HepG2 (cell line): ENCODE data around the gene CADPS. TPM values are rescaled to one million over a fixed set of nuclear protein-coding genes. Genes with fewer than 3 reads are reported as not detected.

Experiments
- ATAC-seq: fragments of 200-7000 bp; cut with Tn5 transposase; 3 replicates; pipeline ENCODE4 v1.9.1; 2020; ENCODE audit warnings: mild to moderate bottlenecking, moderate library complexity
- BruUV-seq: library from RNA; stranded (reverse); fragments of 400-500 nt; replicated peaks from 2 replicates; lab custom pipeline; 2021; lab: Mats Ljungman, UMichigan
- CTCF ChIA-PET: fragments of 300-600 bp; formaldehyde crosslinking; extraction: SDS; loops from one replicate; lab custom pipeline; 2021; ENCODE audit warnings: low total read pairs, inconsistent platforms, low intra/inter-chr PET ratio; lab: Yijun Ruan, JAX
- POLR2A ChIA-PET: fragments of 350-600 bp; sonication (Branson Sonifier 250); formaldehyde crosslinking; loops from one replicate; lab custom pipeline; 2020; ENCODE audit warnings: antibody characterized with exemption, inconsistent platforms; lab: Yijun Ruan, JAX
- DNase-seq: peaks from one replicate; pipeline ENCODE4 v3.0.0-alpha.2; 2015; ENCODE audit warnings: low spot score
- FAIRE-seq: peaks from 3 replicates; lab custom pipeline; 2011; peaks lifted over from hg19 to GRCh38; lab: Jason Lieb, UNC
- H2AFZ ChIP-seq: one replicate; pipeline ENCODE4 v1.6.1; 2011; ENCODE audit warnings: low read length, inconsistent platforms
- H3K27ac ChIP-seq: fragments of 300-600 bp; 3 replicates; pipeline ENCODE4 v1.8.0; 2011; ENCODE audit warnings: mixed run types, mild to moderate bottlenecking, mixed read lengths, low read length, inconsistent platforms; ENCODE audit not compliant: insufficient read depth; ENCODE audit errors: extremely low read length
- H3K27me3 ChIP-seq, 2 experiments: fragments of 200-600 bp in 1 of 2; 2 replicates in 1 of 2; 3 replicates in 1 of 2; pipeline versions ENCODE4 v1.6.0 to v1.8.0; 2011; ENCODE audit warnings: low read length in 2 of 2, mild to moderate bottlenecking in 2 of 2, moderate library complexity in 2 of 2, inconsistent platforms in 1 of 2; ENCODE audit not compliant: insufficient read depth in 2 of 2, control insufficient read depth in 1 of 2
- H3K36me3 ChIP-seq, 2 experiments: fragments of 200-600 bp in 1 of 2; replicated peaks in 1 of 2; 2 replicates in 1 of 2; 3 replicates in 1 of 2; pipeline versions ENCODE4 v1.5.1 to v1.8.0; 2011; ENCODE audit warnings: low read length in 2 of 2, inconsistent platforms in 1 of 2; ENCODE audit not compliant: insufficient read depth in 2 of 2, control insufficient read depth in 1 of 2
- H3K4me1 ChIP-seq: 2 replicates; pipeline ENCODE4 v1.5.1; 2012; ENCODE audit warnings: low read length, inconsistent platforms; ENCODE audit not compliant: insufficient read depth
- H3K4me2 ChIP-seq: 2 replicates; pipeline ENCODE4 v1.6.0; 2011; ENCODE audit warnings: low read depth, low read length, inconsistent platforms
- H3K4me3 ChIP-seq, 3 experiments: fragments of 200-600 bp in 1 of 3; sonication (generic), shearing (Covaris generic) in 1 of 3; replicated peaks in 1 of 3; 2 replicates each; pipeline ENCODE4 v1.5.1; 2011 to 2016; ENCODE audit warnings: low read length in 3 of 3, inconsistent platforms in 2 of 3, low read depth in 2 of 3, mild to moderate bottlenecking in 2 of 3, control low read depth in 1 of 3, mixed read lengths in 1 of 3; ENCODE audit not compliant: insufficient read depth in 1 of 3
- H3K79me2 ChIP-seq: one replicate; pipeline ENCODE4 v1.6.1; 2011; ENCODE audit warnings: low read length, inconsistent platforms; ENCODE audit not compliant: insufficient read depth
- H3K9ac ChIP-seq: 2 replicates; pipeline ENCODE4 v1.6.0; 2011; ENCODE audit warnings: mild to moderate bottlenecking, low read depth, low read length, inconsistent platforms; ENCODE audit not compliant: insufficient read depth
- H3K9me3 ChIP-seq: 2 replicates; pipeline ENCODE4 v1.5.1; 2012; ENCODE audit warnings: mild to moderate bottlenecking, low read length
- H4K20me1 ChIP-seq: 2 replicates; pipeline ENCODE4 v1.6.0; 2011; ENCODE audit warnings: inconsistent platforms, mild to moderate bottlenecking, low read length, moderate library complexity; ENCODE audit not compliant: insufficient read depth
- EZH2 ChIP-seq: conservative IDR thresholded peaks from 2 replicates; pipeline ENCODE4 v1.6.1; 2012; ENCODE audit warnings: mild to moderate bottlenecking, low read depth, low read length, moderate library complexity
- RBM22 ChIP-seq: fragments of 200-400 bp; formaldehyde crosslinking; optimal IDR thresholded peaks from 2 replicates; pipeline ENCODE3; 2017; ENCODE audit warnings: mild to moderate bottlenecking, low read length, moderate library complexity
- ZFP82 ChIP-seq: sonication (generic); formaldehyde crosslinking; IDR thresholded peaks from 2 replicates; pipeline ENCODE4 v1.5.1; 2020; ENCODE audit warnings: mild to moderate bottlenecking, missing genetic modification reagents, borderline replicate concordance
- ZNF121 ChIP-seq: sonication (generic); formaldehyde crosslinking; IDR thresholded peaks from 2 replicates; pipeline ENCODE4 v1.5.0; 2020; ENCODE audit warnings: mild to moderate bottlenecking, missing genetic modification reagents
- WGBS: methylation state at CpG from one replicate; pipeline ENCODE4 v1.1.6; 2017; ENCODE audit warnings: low lambda C conversion rate; 5-methylcytosine and 5-hydroxymethylcytosine counted together
- in situ Hi-C: cut with HindIII; loops from 2 replicates; pipeline ENCODE4 v1.10.0; 2017; ENCODE audit warnings: low pct_unique_long_range_greater_than_20kb; ENCODE audit not compliant: extremely low pct_ligation_motif_present
- intact Hi-C: fragments of 100-400 bp; cut with micrococcal nuclease; formaldehyde crosslinking; loops from one replicate; pipeline ENCODE4 v1.10.0; 2022; ENCODE audit not compliant: unreplicated experiment
- polyA plus RNA-seq, 8 experiments: library from polyadenylated mRNA; depleted of rRNA in 3 of 8; stranded (reverse) in 7 of 8; unstranded in 1 of 8; fragments of >200 nt; fragmentation: Illumina TruSeq in 4 of 8; extraction: Trizol in 4 of 8; gene quantifications; 2 replicates each; pipeline versions ENCODE4 v1.2.1 to v1.2.3, GENCODE V29; 2011 to 2016; ENCODE audit warnings: low read depth in 4 of 8, missing spikeins in 1 of 8, mixed read lengths in 1 of 8; ENCODE audit not compliant: insufficient read depth in 1 of 8
- total RNA-seq, 5 experiments: library from RNA; depleted of rRNA; stranded (reverse); fragments of >200 nt; fragmentation: Illumina TruSeq; extraction: Trizol; gene quantifications; 2 replicates each; pipeline ENCODE4 v1.2.3, GENCODE V29; 2016; ENCODE audit warnings: low read depth in 1 of 5
- TF ChIP-seq, protein P1 (sequence below): IDR thresholded peaks from 2 replicates; pipeline ENCODE4 v1.6.1; 2016

CADPS gene
- total and polyA plus RNA-seq, 2 of the 13 experiments (the other 11 are each of a cell fraction or from before 2014, with no cell fraction given) = not detected

DNA sequence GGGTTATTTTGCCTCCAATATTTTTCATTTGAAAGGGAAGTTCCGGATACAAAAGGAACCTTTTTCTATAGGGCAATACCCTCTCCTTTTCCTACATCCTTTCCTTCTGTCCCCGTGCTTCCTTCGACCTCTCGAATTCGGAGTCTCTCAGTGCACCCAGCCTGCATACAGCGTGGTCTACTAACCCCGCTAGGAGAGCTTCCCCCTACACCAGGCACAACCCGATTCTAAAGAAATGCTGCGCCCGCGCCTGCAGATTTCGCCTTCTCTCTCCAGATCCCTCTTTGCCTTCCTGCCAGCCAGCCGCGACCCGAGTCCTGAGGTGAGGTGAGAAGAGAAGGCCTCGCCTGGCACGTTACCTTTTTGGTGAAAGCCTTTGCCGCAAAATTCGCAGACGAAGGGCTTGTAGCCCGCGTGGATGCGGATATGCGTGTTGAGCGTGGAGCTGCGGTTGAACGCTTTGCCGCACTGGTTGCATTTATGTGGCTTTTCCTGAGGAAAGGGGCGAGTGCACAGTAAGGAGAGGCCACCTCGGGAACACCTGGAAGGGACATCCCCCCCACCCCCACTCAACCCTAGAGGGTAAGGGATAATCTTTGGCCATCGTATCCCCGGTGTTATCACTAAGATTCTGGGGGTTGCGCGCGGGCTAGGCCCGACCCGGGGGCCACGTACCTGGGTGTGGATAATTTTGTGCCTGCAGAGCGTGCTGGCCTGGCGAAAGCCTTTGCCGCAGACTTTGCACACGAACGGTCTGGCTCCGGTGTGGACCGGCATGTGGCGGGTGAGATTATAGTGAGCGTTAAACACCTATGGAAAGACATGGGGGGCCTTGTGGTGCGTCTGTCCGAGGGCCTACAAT lies 504.1 kb downstream of the CADPS start:
- BruUV-seq = no TSS peak
- intact Hi-C loops = no loop called here

More for the DNA sequence above, 504.1 kb downstream of the CADPS start:
- Histone ChIP-seq H3K4me3 (no peak overlapping the region), H3K27ac (no peak overlapping the region), H3K9me3 (no peaks in the 10 kb centered on the region), H3K79me2 (no peaks in the 10 kb centered on the region), H3K36me3 (no peaks in the 10 kb centered on the region), H4K20me1 (no peaks in the 10 kb centered on the region), H3K4me2 (no peak overlapping the region), H2AFZ (no peak overlapping the region), H3K9ac (no peak overlapping the region), H3K27me3 (peaks cover 7 to 76% of the 10 kb centered on the region in 2 experiments), H3K4me1 (no peaks in the 10 kb centered on the region)
- ChIA-PET POLR2A (no interaction called here), CTCF (no interaction called here)
- DNase-seq (no peak), FAIRE-seq (no peak), ATAC-seq (no peak)
- in situ Hi-C loops = no loop called here
- no peak for TF ChIP-seq RBM22
- TF ChIP-seq EZH2 = peak; percentile 49; the same call in 1 of the 2 replicates
- TF ChIP-seq ZFP82 (CRISPR knock-in tag) = no peak
- no peak for TF ChIP-seq ZNF121 (CRISPR knock-in tag)
- TF ChIP-seq, protein P1, sequence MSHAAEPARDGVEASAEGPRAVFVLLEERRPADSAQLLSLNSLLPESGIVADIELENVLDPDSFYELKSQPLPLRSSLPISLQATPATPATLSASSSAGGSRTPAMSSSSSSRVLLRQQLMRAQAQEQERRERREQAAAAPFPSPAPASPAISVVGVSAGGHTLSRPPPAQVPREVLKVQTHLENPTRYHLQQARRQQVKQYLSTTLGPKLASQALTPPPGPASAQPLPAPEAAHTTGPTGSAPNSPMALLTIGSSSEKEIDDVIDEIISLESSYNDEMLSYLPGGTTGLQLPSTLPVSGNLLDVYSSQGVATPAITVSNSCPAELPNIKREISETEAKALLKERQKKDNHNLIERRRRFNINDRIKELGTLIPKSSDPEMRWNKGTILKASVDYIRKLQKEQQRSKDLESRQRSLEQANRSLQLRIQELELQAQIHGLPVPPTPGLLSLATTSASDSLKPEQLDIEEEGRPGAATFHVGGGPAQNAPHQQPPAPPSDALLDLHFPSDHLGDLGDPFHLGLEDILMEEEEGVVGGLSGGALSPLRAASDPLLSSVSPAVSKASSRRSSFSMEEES (CRISPR knock-in tag) = no peak
- whole genome bisulfite sequencing = 36% methylated on average over 29 of the region's 49 CpGs
